GM18519 (cell line): ENCODE results near the gene CASTOR2.
"Not testable (repeated sequence)": the region's sequence is repeated elsewhere in the genome, so short reads cannot be mapped to it uniquely, and the experiment has no call there.

Source experiments
- ATAC-seq: cut with Tn5 transposase; IDR thresholded peaks from one replicate; pipeline ENCODE4 v1.9.1; 2021; ENCODE audit warnings: mild to moderate bottlenecking, moderate library complexity; ENCODE audit not compliant: unreplicated experiment, low FRiP score

Gene CASTOR2

DNA sequence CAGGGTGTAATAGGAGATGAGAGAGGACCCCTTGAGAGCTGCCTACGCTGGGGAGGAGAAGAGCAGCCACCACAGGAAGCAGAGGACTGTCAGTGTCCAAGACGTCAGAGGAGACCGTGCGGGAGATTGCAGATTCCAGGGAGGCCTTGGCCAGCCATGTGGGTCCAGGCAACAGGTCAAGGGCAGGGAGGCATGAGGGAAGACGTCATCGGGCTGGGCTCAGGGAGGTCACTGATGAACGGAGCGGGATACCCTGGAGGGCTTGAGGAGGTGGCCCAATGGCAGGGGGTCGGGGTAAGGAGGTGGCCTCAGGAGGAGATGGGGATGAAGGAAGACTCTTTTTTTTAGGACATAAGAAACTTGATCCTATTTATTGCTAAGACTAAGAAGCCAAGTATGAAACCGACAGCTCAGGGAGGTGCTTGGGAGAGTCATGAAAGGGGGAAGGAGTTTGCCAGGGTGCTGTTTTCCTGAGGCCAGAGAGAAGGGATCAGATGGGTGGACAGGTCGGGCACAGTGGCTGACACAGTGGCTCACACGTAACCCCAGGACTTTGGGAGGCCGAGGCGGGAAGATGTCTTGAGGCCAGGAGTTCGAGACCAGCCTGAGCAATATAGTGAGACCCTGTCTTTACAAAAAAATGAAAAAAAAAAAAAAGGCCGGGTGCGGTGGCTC lies 30.5 kb downstream of the CASTOR2 start:
- ATAC-seq = not testable (repeated sequence)

GRCh38 chr7:74996361-74996760 lies 31.9 kb downstream of the CASTOR2 start:
- not testable (repeated sequence) for ATAC-seq

DNA sequence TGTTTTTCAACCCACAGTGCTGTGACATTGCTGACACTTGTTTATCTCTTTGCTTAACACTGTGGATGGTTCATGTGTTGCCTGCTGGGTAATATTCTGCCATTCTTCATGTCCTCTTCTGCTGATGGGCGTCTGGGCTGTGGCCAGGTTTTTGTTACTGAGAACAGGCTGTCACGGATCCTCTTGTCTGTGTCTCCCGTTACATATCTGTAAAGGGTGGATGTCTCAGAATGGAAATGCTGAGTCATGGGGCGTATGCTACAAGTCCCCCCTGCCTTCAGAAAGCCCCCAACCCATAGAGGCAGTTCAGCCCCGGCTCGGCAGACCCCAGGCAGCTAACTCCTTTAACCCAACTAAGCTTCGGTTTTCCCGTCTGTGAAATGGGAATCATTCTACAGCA lies 33.3 kb downstream of the CASTOR2 start:
- not testable (repeated sequence) for ATAC-seq

DNA sequence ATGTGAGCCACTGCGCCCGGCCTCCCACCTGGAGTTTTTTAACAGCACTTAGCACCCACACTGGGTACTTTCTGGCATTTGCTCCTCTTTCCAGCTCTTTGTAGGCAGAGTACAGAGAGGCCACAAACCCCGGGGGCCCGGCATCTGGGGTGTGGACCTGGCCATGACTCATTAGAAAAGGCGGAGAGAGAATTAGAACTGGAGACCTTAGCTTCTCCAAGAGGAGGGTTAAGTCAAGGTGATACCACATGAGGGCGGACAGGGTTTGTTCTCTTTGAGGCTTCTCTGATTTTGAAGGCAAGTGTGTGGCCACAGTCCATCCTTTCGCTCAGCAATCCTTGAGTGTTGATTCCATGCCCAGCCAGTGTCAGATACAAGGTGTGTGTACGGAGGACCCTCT lies 36.9 kb downstream of the CASTOR2 start:
- ATAC-seq = not testable (repeated sequence)

DNA sequence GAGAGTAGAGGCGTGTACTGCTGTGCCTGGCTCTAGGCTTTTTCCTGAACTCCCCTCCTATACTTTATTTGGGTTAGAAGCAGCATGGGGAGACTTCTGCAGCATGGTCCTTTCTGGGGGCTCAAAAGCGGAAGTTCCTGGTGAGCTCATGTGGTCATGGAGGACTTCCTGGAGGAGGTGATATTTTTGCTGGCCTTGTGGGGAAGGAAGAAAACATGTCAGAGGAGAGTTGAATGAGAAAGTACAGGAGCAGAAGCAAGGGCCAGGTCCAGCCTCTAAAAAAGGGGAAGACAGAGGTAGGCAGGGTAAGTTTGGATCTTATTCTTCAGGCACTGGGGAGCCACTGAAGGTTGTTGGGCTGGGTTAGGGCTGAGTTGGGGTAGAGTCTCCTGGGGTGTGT lies 45.5 kb downstream of the CASTOR2 start:
- no peak for ATAC-seq

- ATAC-seq = no peak
Measured at GRCh38 chr7:75017832-75018231, 53.3 kb downstream of the CASTOR2 start.

DNA sequence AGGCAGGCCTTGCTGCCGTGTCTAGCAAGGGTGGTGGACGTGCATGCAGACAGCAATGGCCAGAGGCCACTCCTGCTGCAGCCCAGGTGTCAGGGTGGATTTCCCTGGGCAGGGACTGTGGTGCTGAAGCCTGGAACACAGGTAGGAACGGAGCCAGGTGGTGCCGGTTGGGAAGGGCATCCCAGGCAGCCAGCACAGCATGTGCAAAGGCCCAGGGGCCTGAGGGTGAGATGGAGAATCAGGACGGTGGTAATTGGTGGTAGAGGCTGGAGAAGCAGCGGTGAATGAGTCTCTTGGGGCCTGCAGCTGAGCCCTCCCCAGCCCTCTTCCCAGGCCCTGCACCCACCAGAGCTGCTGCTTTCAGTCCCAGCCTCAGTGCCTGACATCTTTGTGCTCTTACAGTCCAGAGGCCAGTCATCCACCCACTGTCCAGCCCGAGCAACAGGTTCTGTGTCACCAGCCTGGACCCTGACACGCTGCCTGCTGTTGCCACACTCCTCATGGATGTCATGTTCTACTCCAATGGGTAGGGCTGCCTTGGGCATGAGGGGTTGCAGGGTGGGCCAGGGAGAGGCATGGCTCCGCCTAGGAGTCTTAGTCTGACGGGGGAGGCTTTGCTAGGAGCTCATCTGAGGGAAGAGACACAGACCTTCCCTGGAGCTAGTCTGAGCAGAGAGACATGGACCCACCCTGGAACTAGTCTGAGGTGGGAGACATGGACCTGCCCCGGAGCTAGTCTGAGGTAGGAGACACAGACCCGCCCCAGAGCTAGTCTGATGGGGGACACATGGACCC lies 54.3 kb downstream of the CASTOR2 start:
- no peak for ATAC-seq

DNA sequence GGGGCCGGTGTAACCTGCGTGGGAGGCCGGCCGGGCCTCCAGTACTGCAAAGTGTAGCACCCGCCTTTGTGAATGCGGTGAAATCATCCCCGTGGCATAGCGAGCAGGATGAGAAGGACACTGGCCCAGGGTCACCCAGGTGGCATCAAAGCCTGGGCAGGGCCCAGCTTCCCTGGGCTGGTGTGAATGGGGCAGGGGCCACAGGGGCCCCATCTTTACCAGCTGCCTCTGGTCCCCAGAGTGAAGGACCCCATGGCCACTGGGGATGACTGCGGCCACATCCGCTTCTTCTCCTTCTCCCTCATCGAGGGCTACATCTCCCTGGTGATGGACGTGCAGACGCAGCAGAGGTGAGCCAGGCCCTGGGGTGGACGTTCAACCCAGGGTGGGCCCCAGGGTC lies 55.3 kb downstream of the CASTOR2 start:
- no peak for ATAC-seq

- ATAC-seq = no peak
Measured at GRCh38 chr7:75024922-75025321, 60.4 kb downstream of the CASTOR2 start.

- no peak for ATAC-seq
Measured at GRCh38 chr7:75028299-75028698, 63.8 kb downstream of the CASTOR2 start.

- no peak for ATAC-seq
Measured at GRCh38 chr7:75033064-75033463, 68.6 kb downstream of the CASTOR2 start.

DNA sequence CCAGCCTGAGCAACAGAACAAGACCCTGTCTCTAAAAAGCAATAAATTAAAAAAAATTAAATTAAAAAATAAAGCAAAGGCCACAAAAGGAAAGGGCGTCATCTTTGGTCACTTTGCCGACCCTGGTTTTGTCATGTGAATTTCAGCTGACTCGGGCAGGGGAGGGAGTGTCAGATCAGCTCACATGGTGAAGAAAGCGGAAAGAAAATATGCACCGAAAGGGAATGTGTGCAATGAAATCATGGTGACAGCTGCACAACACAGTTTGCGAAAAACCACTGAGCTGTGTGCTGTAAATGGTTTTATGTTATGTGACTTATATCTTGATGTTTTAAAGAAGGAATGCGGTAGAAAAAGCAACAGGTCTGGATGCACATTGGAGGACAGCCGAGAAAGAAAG lies 69.3 kb downstream of the CASTOR2 start:
- no peak for ATAC-seq

GRCh38 chr7:75038508-75038907 lies 74.0 kb downstream of the CASTOR2 start:
- no peak for ATAC-seq

- ATAC-seq = no peak
Measured at GRCh38 chr7:75039166-75039565, 74.7 kb downstream of the CASTOR2 start.

- no peak for ATAC-seq
Measured at GRCh38 chr7:75039709-75040108, 75.2 kb downstream of the CASTOR2 start.

DNA sequence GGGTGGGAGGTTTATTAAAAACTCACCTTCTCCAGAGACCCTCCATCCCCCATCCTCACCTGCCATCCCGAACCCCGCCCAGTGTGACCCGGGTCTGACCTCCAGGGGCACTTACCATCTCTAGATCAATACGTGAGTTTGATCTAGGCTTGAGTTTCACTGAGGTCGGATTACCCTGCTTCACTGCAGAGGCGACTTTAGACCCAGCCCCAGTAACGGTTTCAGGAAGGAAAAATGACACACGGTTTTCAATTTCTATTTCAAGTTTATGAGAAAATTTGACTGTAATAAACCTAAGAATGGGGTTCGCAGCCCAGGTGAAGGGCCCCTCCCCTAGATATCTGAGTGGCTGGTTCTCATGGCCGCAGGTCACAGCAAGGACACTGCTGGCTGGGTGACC lies 76.0 kb downstream of the CASTOR2 start:
- ATAC-seq = no peak

DNA sequence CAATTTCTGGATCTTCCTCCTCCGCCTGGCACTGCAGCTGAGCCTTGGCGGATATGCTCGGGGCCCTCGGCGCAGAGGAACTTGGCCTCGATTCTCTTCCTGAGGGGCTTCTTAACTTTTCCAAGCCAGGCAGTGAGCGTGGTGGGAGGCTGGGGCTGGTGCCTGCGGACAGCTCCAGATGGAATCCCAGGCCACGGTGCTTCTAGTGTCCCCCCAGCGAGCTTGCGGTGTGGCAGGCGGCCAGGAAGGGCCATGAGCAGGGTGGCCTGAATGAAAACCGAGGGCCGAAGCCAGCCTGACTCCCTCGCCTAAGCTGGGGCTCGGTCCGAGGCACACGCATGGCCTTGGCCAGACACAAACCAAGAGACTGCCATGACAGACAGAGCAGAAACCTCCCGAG lies 77.8 kb downstream of the CASTOR2 start:
- ATAC-seq = no peak

GRCh38 chr7:75042831-75043703 lies 78.6 kb downstream of the CASTOR2 start:
- ATAC-seq = no peak

- no peak for ATAC-seq
Measured at GRCh38 chr7:75045881-75046280, 81.4 kb downstream of the CASTOR2 start.

DNA sequence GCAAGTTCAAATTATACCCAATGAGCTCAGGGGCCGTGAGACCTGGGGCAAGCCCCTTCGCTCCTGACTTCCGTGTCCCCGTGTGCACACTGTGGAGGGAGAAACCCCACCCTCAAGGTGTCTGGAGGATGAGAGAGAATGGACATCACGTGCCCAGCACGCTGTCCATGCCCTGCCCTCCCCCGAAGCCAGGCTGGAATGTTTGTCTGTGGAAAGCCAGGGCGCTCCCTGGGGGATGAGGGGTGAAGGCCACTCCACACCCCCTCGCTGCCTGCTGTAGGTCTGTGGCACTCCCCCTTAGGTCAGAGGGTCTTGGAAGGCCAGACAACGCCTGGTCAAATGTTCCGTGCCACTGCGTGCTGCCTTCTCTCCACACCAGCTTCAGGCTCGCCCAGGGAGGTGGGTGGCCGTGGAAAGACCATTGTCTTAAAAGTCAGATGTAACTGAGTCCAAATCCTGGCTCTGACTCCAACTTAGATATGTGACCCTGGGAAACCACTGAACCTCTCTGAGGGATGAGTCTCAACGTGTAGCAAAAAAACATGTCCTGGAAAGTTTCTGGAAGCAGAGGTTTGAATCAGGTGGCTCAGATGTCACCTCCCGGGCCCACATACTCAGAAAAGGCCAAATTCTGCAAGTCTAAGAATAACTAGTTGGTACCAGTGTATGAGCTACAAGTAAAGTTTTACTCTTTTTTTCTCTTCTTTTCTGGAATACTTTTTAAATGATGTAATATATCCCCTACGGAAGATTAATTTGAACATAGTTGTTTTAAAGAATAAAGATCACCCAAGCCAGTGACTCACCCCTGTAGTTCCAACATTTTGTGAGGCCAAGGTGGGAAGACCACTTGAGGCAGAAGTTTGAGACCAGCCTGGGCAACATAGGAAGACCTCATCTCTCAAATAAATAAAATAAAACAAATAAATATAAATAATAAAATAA lies 84.2 kb downstream of the CASTOR2 start:
- no peak for ATAC-seq
